ENCODE measurements around the gene TRAPPC10.

TRAPPC10 gene

DNA sequence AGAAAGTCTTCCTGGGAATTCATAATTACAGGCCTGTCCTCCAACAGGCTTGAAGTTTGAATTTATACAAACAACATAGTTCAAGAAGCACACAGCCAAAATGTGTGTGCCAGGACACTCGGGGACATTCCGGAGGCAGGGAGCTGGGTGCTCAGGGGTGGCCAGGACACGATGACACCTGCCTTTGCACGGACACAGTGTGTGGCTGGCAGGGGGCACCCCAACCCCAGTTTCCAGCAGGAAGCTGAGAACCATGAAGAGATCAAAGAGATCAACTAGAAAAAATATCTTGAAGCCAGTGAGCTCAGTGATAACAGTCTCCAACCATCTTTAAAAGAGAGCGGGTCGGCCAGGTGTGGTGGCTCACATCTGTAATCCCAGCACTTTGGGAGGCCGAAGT lies 32.5 kb upstream of the TRAPPC10 start:
- Histone ChIP-seq H2AK5ac (ENCODE audit: low read length) (no peak overlapping the region), H3K4ac (ENCODE audit: low read depth, low read length) (no peak overlapping the region), H3K14ac (ENCODE audit: low read length) (no peak overlapping the region), H3K4me3 (ENCODE audit: low read depth, low read length) (no peak overlapping the region), H4K8ac (ENCODE audit: low read depth, low read length) (no peak overlapping the region), H4K91ac (ENCODE audit: low read depth, low read length) (no peak overlapping the region), H3K9me3 (ENCODE audit: insufficient read depth, low read depth, low read length) (peaks cover 2% of the 10 kb centered on the region), H3K36me3 (ENCODE audit: control insufficient read depth in 1 of 2, insufficient read depth in 2 of 2, low read length in 2 of 2) (no peaks in the 10 kb centered on the region), H3K9ac (ENCODE audit: low read length) (no peak overlapping the region), H3K27ac (ENCODE audit: low read depth, low read length) (no peak overlapping the region), H4K12ac (ENCODE audit: low read depth, low read length) (no peak overlapping the region), H2BK120ac (ENCODE audit: insufficient read depth, low read length, poor library complexity) (no peak overlapping the region), H3K79me1 (ENCODE audit: low read length) (no peaks in the 10 kb centered on the region), H2AFZ (ENCODE audit: insufficient read depth, low read length, poor library complexity) (no peak overlapping the region), H3K79me2 (ENCODE audit: control insufficient read depth, insufficient read depth, low read length, poor library complexity) (no peaks in the 10 kb centered on the region), H3K4me2 (ENCODE audit: low read length) (no peak overlapping the region), H2BK5ac (ENCODE audit: low read depth, low read length, poor library complexity) (no peak overlapping the region), H3K18ac (ENCODE audit: low read length) (no peak overlapping the region), H2BK12ac (ENCODE audit: low read length) (no peak overlapping the region), H3K27me3 (ENCODE audit: insufficient read depth, low read length) (no peaks in the 10 kb centered on the region), H3K23ac (ENCODE audit: low read length) (no peak overlapping the region), H3K4me1 (ENCODE audit: control insufficient read depth in 1 of 2, insufficient read depth in 2 of 2, low read length in 2 of 2) (no peaks in the 10 kb centered on the region)
- no peak for DNase-seq
- no CpG with 5 or more reads among the region's 7 CpGs for WGBS (ENCODE audit: extremely low coverage, insufficient coverage, insufficient read length)

GRCh38 chr21:43981151-43981870 lies 30.8 kb upstream of the TRAPPC10 start:
- Histone ChIP-seq H3K36me3 (ENCODE audit: control insufficient read depth in 1 of 2, insufficient read depth in 2 of 2, low read length in 2 of 2) (no peaks in the 10 kb centered on the region), H2AK5ac (ENCODE audit: low read length) (no peak overlapping the region), H3K23ac (ENCODE audit: low read length) (no peak overlapping the region), H2BK120ac (ENCODE audit: insufficient read depth, low read length, poor library complexity) (no peak overlapping the region), H3K27me3 (ENCODE audit: insufficient read depth, low read length) (no peaks in the 10 kb centered on the region), H3K18ac (ENCODE audit: low read length) (no peak overlapping the region), H4K91ac (ENCODE audit: low read depth, low read length) (no peak overlapping the region), H2BK5ac (ENCODE audit: low read depth, low read length, poor library complexity) (no peak overlapping the region), H3K4me1 (ENCODE audit: control insufficient read depth in 1 of 2, insufficient read depth in 2 of 2, low read length in 2 of 2) (peaks cover 0 to 4% of the 10 kb centered on the region in 2 experiments), H3K4ac (ENCODE audit: low read depth, low read length) (no peak overlapping the region), H3K27ac (ENCODE audit: low read depth, low read length) (no peak overlapping the region), H3K4me2 (ENCODE audit: low read length) (no peak overlapping the region), H2BK12ac (ENCODE audit: low read length) (no peak overlapping the region), H3K14ac (ENCODE audit: low read length) (no peak overlapping the region), H4K8ac (ENCODE audit: low read depth, low read length) (no peak overlapping the region), H3K9me3 (ENCODE audit: insufficient read depth, low read depth, low read length) (peaks cover 4% of the 10 kb centered on the region), H3K4me3 (ENCODE audit: low read depth, low read length) (no peak overlapping the region), H3K79me2 (ENCODE audit: control insufficient read depth, insufficient read depth, low read length, poor library complexity) (no peaks in the 10 kb centered on the region), H4K12ac (ENCODE audit: low read depth, low read length) (no peak overlapping the region), H3K79me1 (ENCODE audit: low read length) (no peaks in the 10 kb centered on the region), H3K9ac (ENCODE audit: low read length) (no peak overlapping the region), H2AFZ (ENCODE audit: insufficient read depth, low read length, poor library complexity) (no peak overlapping the region)
- no peak for DNase-seq
- WGBS (ENCODE audit: extremely low coverage, insufficient coverage, insufficient read length), result no CpG with 5 or more reads among the region's 26 CpGs

- Histone ChIP-seq H3K36me3 (ENCODE audit: control insufficient read depth in 1 of 2, insufficient read depth in 2 of 2, low read length in 2 of 2) (no peaks in the 10 kb centered on the region), H3K14ac (ENCODE audit: low read length) (no peak overlapping the region), H3K4ac (ENCODE audit: low read depth, low read length) (no peak overlapping the region), H3K4me3 (ENCODE audit: low read depth, low read length) (no peak overlapping the region), H3K23ac (ENCODE audit: low read length) (no peak overlapping the region), H3K27me3 (ENCODE audit: insufficient read depth, low read length) (no peaks in the 10 kb centered on the region), H3K4me2 (ENCODE audit: low read length) (no peak overlapping the region), H2AK5ac (ENCODE audit: low read length) (no peak overlapping the region), H3K18ac (ENCODE audit: low read length) (no peak overlapping the region), H4K12ac (ENCODE audit: low read depth, low read length) (no peak overlapping the region), H2BK5ac (ENCODE audit: low read depth, low read length, poor library complexity) (no peak overlapping the region), H4K8ac (ENCODE audit: low read depth, low read length) (no peak overlapping the region), H4K91ac (ENCODE audit: low read depth, low read length) (no peak overlapping the region), H3K79me1 (ENCODE audit: low read length) (no peaks in the 10 kb centered on the region), H3K9me3 (ENCODE audit: insufficient read depth, low read depth, low read length) (peaks cover 4% of the 10 kb centered on the region), H3K27ac (ENCODE audit: low read depth, low read length) (no peak overlapping the region), H2AFZ (ENCODE audit: insufficient read depth, low read length, poor library complexity) (no peak overlapping the region), H3K9ac (ENCODE audit: low read length) (no peak overlapping the region), H2BK120ac (ENCODE audit: insufficient read depth, low read length, poor library complexity) (no peak overlapping the region), H3K79me2 (ENCODE audit: control insufficient read depth, insufficient read depth, low read length, poor library complexity) (no peaks in the 10 kb centered on the region), H3K4me1 (ENCODE audit: control insufficient read depth in 1 of 2, insufficient read depth in 2 of 2, low read length in 2 of 2) (peaks cover 0 to 4% of the 10 kb centered on the region in 2 experiments), H2BK12ac (ENCODE audit: low read length) (no peak overlapping the region)
- DNase-seq, result no peak
- WGBS (ENCODE audit: extremely low coverage, insufficient coverage, insufficient read length), result no CpG with 5 or more reads among the region's 13 CpGs
Observed at GRCh38 chr21:43981871-43982210, 30.3 kb upstream of the TRAPPC10 start.

DNA sequence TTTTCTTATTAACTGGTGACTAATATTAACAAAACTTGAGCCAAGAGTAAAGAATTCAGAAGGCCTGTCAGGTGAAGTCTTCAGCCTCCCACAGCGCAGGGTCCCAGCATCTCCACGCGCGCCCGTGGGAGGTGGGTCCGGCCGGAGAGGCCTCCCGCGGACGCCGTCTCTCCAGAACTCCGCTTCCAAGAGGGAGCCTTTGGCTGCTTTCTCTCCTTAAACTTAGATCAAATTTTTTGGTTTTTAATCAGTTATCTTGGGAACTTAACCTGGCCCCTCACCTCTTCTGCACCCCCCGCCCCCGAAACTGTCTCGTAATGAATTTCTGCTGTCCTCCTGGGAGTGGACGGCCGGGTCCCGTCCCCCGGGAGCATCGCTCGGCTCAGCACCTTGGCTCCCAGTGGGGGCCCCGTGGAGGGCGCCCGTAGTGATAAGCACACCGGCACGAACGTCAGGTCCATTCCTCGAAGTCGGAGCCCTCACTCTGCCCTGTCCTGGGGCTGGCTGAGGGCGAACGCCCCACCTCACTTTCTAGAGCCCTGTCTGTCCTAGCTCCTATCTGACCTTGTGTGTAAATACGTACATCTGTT lies 29.5 kb upstream of the TRAPPC10 start:
- no peak for DNase-seq
- Histone ChIP-seq H3K18ac (ENCODE audit: low read length) (no peak overlapping the region), H3K79me2 (ENCODE audit: control insufficient read depth, insufficient read depth, low read length, poor library complexity) (no peaks in the 10 kb centered on the region), H3K4me3 (ENCODE audit: low read depth, low read length) (no peak overlapping the region), H2BK120ac (ENCODE audit: insufficient read depth, low read length, poor library complexity) (no peak overlapping the region), H3K27me3 (ENCODE audit: insufficient read depth, low read length) (no peaks in the 10 kb centered on the region), H3K4ac (ENCODE audit: low read depth, low read length) (no peak overlapping the region), H2BK5ac (ENCODE audit: low read depth, low read length, poor library complexity) (no peak overlapping the region), H2BK12ac (ENCODE audit: low read length) (no peak overlapping the region), H2AK5ac (ENCODE audit: low read length) (no peak overlapping the region), H3K14ac (ENCODE audit: low read length) (no peak overlapping the region), H3K27ac (ENCODE audit: low read depth, low read length) (no peak overlapping the region), H4K12ac (ENCODE audit: low read depth, low read length) (no peak overlapping the region), H3K23ac (ENCODE audit: low read length) (no peak overlapping the region), H3K79me1 (ENCODE audit: low read length) (no peaks in the 10 kb centered on the region), H4K91ac (ENCODE audit: low read depth, low read length) (no peak overlapping the region), H3K36me3 (ENCODE audit: control insufficient read depth in 1 of 2, insufficient read depth in 2 of 2, low read length in 2 of 2) (no peaks in the 10 kb centered on the region), H3K9ac (ENCODE audit: low read length) (no peak overlapping the region), H4K8ac (ENCODE audit: low read depth, low read length) (no peak overlapping the region), H2AFZ (ENCODE audit: insufficient read depth, low read length, poor library complexity) (no peak overlapping the region), H3K4me2 (ENCODE audit: low read length) (no peak overlapping the region), H3K9me3 (ENCODE audit: insufficient read depth, low read depth, low read length) (peaks cover 4% of the 10 kb centered on the region), H3K4me1 (ENCODE audit: control insufficient read depth in 1 of 2, insufficient read depth in 2 of 2, low read length in 2 of 2) (peaks cover 0 to 4% of the 10 kb centered on the region in 2 experiments)
- WGBS (ENCODE audit: extremely low coverage, insufficient coverage, insufficient read length), result no CpG with 5 or more reads among the region's 32 CpGs

Data from trophoblast cell (in vitro differentiated cells and primary cell).